Heart left ventricle (tissue), 16 donors: ENCODE data around the gene FOXO6. TPM values are rescaled to one million over a fixed set of nuclear protein-coding genes. Genes with fewer than 3 reads are reported as not detected.

Experiments
- ATAC-seq, 4 donors: fragments of 200-7000 bp; cut with Tn5 transposase; one replicate each; pipeline ENCODE4 v1.9.1; 2020 to 2022; ENCODE audit warnings: moderate library complexity in 4 of 4, mild to moderate bottlenecking in 3 of 4, moderate number of reproducible peaks in 1 of 4
- DNase-seq, 5 donors: peaks; one replicate each; pipeline ENCODE4 v3.0.0-alpha.2; 2020
- H3K27ac ChIP-seq, 12 donors: fragments of 200-600 bp; sonication (generic) in 4 of 12; one replicate each; pipeline versions ENCODE4 v1.5.0 to v1.8.0; 2016 to 2022; ENCODE audit warnings: mild to moderate bottlenecking in 2 of 12
- H3K27me3 ChIP-seq, 9 donors: fragments of 200-600 bp; sonication (generic) in 2 of 9; one replicate each; pipeline versions ENCODE4 v1.5.1 to v1.8.0; 2016 to 2022; ENCODE audit warnings: mild to moderate bottlenecking in 3 of 9
- H3K36me3 ChIP-seq, 9 donors: fragments of 200-600 bp; sonication (generic) in 2 of 9; one replicate each; pipeline versions ENCODE4 v1.5.0 to v1.8.0; 2018 to 2022; ENCODE audit warnings: mild to moderate bottlenecking in 2 of 9
- H3K4me1 ChIP-seq, 12 donors: fragments of 200-600 bp; sonication (generic) in 4 of 12; one replicate each; pipeline versions ENCODE4 v1.5.0 to v1.8.0; 2016 to 2022; ENCODE audit warnings: mild to moderate bottlenecking in 3 of 12
- H3K4me3 ChIP-seq, 12 donors: fragments of 200-600 bp; sonication (generic) in 4 of 12; one replicate each; pipeline versions ENCODE4 v1.5.0 to v1.8.0; 2017 to 2022; ENCODE audit warnings: mild to moderate bottlenecking in 9 of 12, moderate library complexity in 4 of 12
- H3K9me3 ChIP-seq, 12 donors: fragments of 200-600 bp; sonication (generic) in 4 of 12; one replicate each; pipeline versions ENCODE4 v1.5.0 to v1.8.0; 2016 to 2022; ENCODE audit warnings: mild to moderate bottlenecking in 1 of 12
- CTCF ChIP-seq, 12 donors: fragments of 200-600 bp; sonication (generic) in 4 of 12; IDR thresholded peaks; one replicate each; pipeline versions ENCODE4 v1.5.0 to v1.8.0; 2018 to 2022; ENCODE audit warnings: antibody characterized with exemption in 12 of 12, mild to moderate bottlenecking in 5 of 12
- POLR2A ChIP-seq, 2 donors: fragments of 450-650 bp; IDR thresholded peaks; one replicate each; pipeline ENCODE4 v1.6.1; 2017; ENCODE audit warnings: antibody characterized with exemption in 2 of 2, mild to moderate bottlenecking in 2 of 2, moderate library complexity in 2 of 2
- WGBS, 4 donors: extraction: QIAGEN DNeasy Blood & Tissue Kit in 2 of 4; methylation state at CpG; one replicate each; pipeline versions ENCODE4 v1.1.5 to v1.1.7; 2013 to 2018; 5-methylcytosine and 5-hydroxymethylcytosine counted together
- intact Hi-C, 10 donors: fragments of 100-400 bp; cut with DNase I; formaldehyde crosslinking; loops; one replicate each; pipeline versions ENCODE4 v1.11.1 to v1.14.2; 2022
- polyA plus RNA-seq, 2 donors: library from polyadenylated mRNA; stranded (reverse); fragments of 200-250 nt; gene quantifications; one replicate each; pipeline ENCODE4 v1.2.3, GENCODE V29; 2013
- total RNA-seq, 9 donors: library from RNA; depleted of rRNA in 2 of 9; stranded (reverse); fragments of >200 nt in 2 of 9; fragmentation: NEBNext Ultra II Directional in 3 of 9; extraction: Animal tissue kit (Norgen Biotek cat#: 25700) in 3 of 9; gene quantifications; one replicate each; pipeline versions ENCODE4 v1.1.0 to v1.2.4, GENCODE V29; 2016 to 2023
- donor health status: ischemic (EF 13 %, LVEDD 7.1; RV severe dilation, severe dysfunction).
- donor health status: healthy with polysubstance abuse.
- donor health status: DM: no; HTN: yes; CAD: no.
- donor health status: DM: no; HTN: no; CAD: no.
- donor health status: ischemic (EF 25% LVEDD 6.9; RV normal size, moderate dysfunction).
- donor health status: ischemic (EF 25% LVEDD 5.7; RV mildly dilated, moderate dysfunction).
- donor health status: healthy.
- donor health status: DM: yes; HTN: yes; CAD: no.
- donor health status: ischemic (EF 35%, LVEDD 5.7; RV mildly dilated, moderate dysfunction).
- donor health status: nonischemic (EF 11% LVEDD 7.7; RV severe dilation, severe dysfunction).
- donor health status: DM: yes; HTN: yes; CAD: no.
- donor health status: PGD.
- donor health status: ischemic (EF 29% LVEDD 5.4; RV normal size, mild dysfunction).
- donor health status: nonischemic (EF 23%, LVEDD 6.1; RV moderate dilation, normal function).

FOXO6 gene
- total and polyA plus RNA-seq, 11 donors, result 0.69 to 4.8 (median 1.4) TPM

GRCh38 chr1:41317361-41317760 is 43.9 kb upstream of the FOXO6 start:
- no peak for ATAC-seq
- Histone ChIP-seq H3K27ac (no peak overlapping the region), H3K9me3 (no peaks in the 10 kb centered on the region), H3K4me1 (peaks cover 0 to 24% (median 13%) of the 10 kb centered on the region in 12 donors), H3K36me3 (no peaks in the 10 kb centered on the region), H3K4me3 (no peak overlapping the region), H3K27me3 (no peaks in the 10 kb centered on the region)
- intact Hi-C loops, result loop anchor here in 2 of 10 donors (5.0 kb wide), 2 partner anchors 40 to 110 kb away; no protein-coding TSS in a partner anchor
- 90 to 94% (median 92%) methylated on average over 6 of the region's 6 CpGs for WGBS, 4 donors
- no peak for DNase-seq
- TF ChIP-seq CTCF (IDR thresholded peaks at IDR 0.05), result no peak
- no peak for TF ChIP-seq POLR2A (IDR thresholded peaks at IDR 0.05)

GRCh38 chr1:41318135-41318534 is 43.1 kb upstream of the FOXO6 start:
- Histone ChIP-seq H3K4me1 (peaks cover 0 to 24% (median 13%) of the 10 kb centered on the region in 12 donors), H3K4me3 (no peak overlapping the region), H3K27ac (no peak overlapping the region), H3K27me3 (no peaks in the 10 kb centered on the region), H3K9me3 (no peaks in the 10 kb centered on the region), H3K36me3 (no peaks in the 10 kb centered on the region)
- intact Hi-C loops, result loop anchor here in 2 of 10 donors (5.0 kb wide), 2 partner anchors 39 to 109 kb away; no protein-coding TSS in a partner anchor
- ATAC-seq (no peak), DNase-seq (no peak)
- 93 to 98% (median 95%) methylated on average over 1 of the region's 1 CpG for WGBS, 4 donors
- TF ChIP-seq POLR2A (IDR thresholded peaks at IDR 0.05) (no peak), CTCF (IDR thresholded peaks at IDR 0.05) (no peak)

- H3K9me3 ChIP-seq, result no peaks in the 10 kb centered on the region
- no peaks in the 10 kb centered on the region for H3K36me3 ChIP-seq
- TF ChIP-seq CTCF (IDR thresholded peaks at IDR 0.05) (no peak), POLR2A (IDR thresholded peaks at IDR 0.05) (no peak)
- no peaks in the 10 kb centered on the region for H3K27me3 ChIP-seq
- ATAC-seq (peak in 3 of 4 donors; percentile 12 to 44 (median 24)), DNase-seq (peak in 1 of 5 donors; percentile 35)
- peaks cover 0 to 19% (median 13%) of the 10 kb centered on the region in 12 donors for H3K4me1 ChIP-seq
- 46 to 65% (median 56%) methylated on average over 2 of the region's 2 CpGs for whole genome bisulfite sequencing, 4 donors
- H3K27ac ChIP-seq, result peak overlapping the region in 11 of 12 donors; percentile 53 to 88 (median 77)
- intact Hi-C loops, result loop anchor here in 2 of 10 donors (5.0 kb wide), 2 partner anchors 38 to 108 kb away; no protein-coding TSS in a partner anchor
- no peak overlapping the region for H3K4me3 ChIP-seq
Observed at GRCh38 chr1:41319106-41319755, 42.0 kb upstream of the FOXO6 start.
